Endodermal cell (in vitro differentiated cells): ENCODE results near the gene CYP4F8. TPM values are rescaled to one million over a fixed set of nuclear protein-coding genes. Genes with fewer than 3 reads are reported as not detected.

Experiments used
- DNase-seq: peaks from one replicate; pipeline ENCODE4 v3.0.0-alpha.2; 2017
- H3K27ac ChIP-seq: 2 replicates; pipeline ENCODE4 v1.5.1; 2013; ENCODE audit warnings: mild to moderate bottlenecking, low read depth, low read length, moderate library complexity
- H3K27me3 ChIP-seq: 2 replicates; pipeline ENCODE4 v1.6.1; 2013; ENCODE audit warnings: mild to moderate bottlenecking, low read length, moderate library complexity; ENCODE audit not compliant: insufficient read depth, control insufficient read depth, poor library complexity, severe bottlenecking
- H3K36me3 ChIP-seq: 2 replicates; pipeline ENCODE4 v1.7.0; 2013; ENCODE audit warnings: mild to moderate bottlenecking, low read length, moderate library complexity; ENCODE audit not compliant: control insufficient read depth, insufficient read depth
- H3K4me1 ChIP-seq: one replicate; pipeline ENCODE4 v1.7.0; 2013; ENCODE audit warnings: low read length; ENCODE audit not compliant: control insufficient read depth, insufficient read depth
- H3K4me3 ChIP-seq: 2 replicates; pipeline ENCODE4 v1.5.1; 2013; ENCODE audit warnings: mild to moderate bottlenecking, low read length, moderate library complexity
- H3K9ac ChIP-seq: 2 replicates; pipeline ENCODE4 v1.6.1; 2013; ENCODE audit warnings: mild to moderate bottlenecking, low read length, moderate library complexity; ENCODE audit not compliant: poor library complexity, severe bottlenecking; ENCODE audit errors: extremely low read depth
- H3K9me3 ChIP-seq: 2 replicates; pipeline ENCODE4 v1.6.1; 2013; ENCODE audit warnings: mild to moderate bottlenecking, low read length, moderate library complexity; ENCODE audit not compliant: control insufficient read depth
- H3K27ac Mint-ChIP-seq: 2 replicates; pipeline ENCODE4 v1.8.0; 2020; ENCODE audit warnings: mixed read lengths
- H3K27me3 Mint-ChIP-seq: 2 replicates; pipeline ENCODE4 v1.8.0; 2021; ENCODE audit warnings: mild to moderate bottlenecking, mixed read lengths; ENCODE audit not compliant: insufficient read depth
- H3K36me3 Mint-ChIP-seq: 2 replicates; pipeline ENCODE4 v1.8.0; 2020; ENCODE audit warnings: low read depth, mixed read lengths
- H3K4me1 Mint-ChIP-seq: 2 replicates; pipeline ENCODE4 v1.8.0; 2020; ENCODE audit warnings: mixed read lengths
- H3K4me3 Mint-ChIP-seq: 2 replicates; pipeline ENCODE4 v1.8.0; 2020; ENCODE audit warnings: mild to moderate bottlenecking, moderate library complexity, mixed read lengths
- H3K9me3 Mint-ChIP-seq: 2 replicates; pipeline ENCODE4 v1.8.0; 2020; ENCODE audit warnings: mild to moderate bottlenecking, mixed read lengths
- CTCF ChIP-seq: fragments of 200-600 bp; sonication (generic); conservative IDR thresholded peaks from 2 replicates; pipeline ENCODE4 v1.5.0; 2021; ENCODE audit warnings: antibody characterized with exemption, mild to moderate bottlenecking
- WGBS, 2 experiments: methylation state at CpG; one replicate each; pipeline versions ENCODE4 v1.1.5 to v1.1.7; 2013; ENCODE audit warnings: missing lambda C conversion rate in 2 of 2, mixed read lengths in 1 of 2; ENCODE audit not compliant: insufficient coverage in 1 of 2, insufficient read length in 1 of 2; 5-methylcytosine and 5-hydroxymethylcytosine counted together
- total RNA-seq, 2 donors: library from RNA; stranded (reverse); fragmentation: NEBNext Ultra II Directional in 1 of 2; extraction: Animal tissue kit (Norgen Biotek cat#: 25700) in 1 of 2; gene quantifications; 2 replicates in 1 of 2; 3 replicates in 1 of 2; pipeline ENCODE4 v1.2.1, GENCODE V29; 2021

The CYP4F8 gene
- total RNA-seq, 2 donors from 2014 or later: not detected

- no peak overlapping the region for H3K4me3 ChIP-seq
- Mint-ChIP-seq H3K4me3 (no peak overlapping the region), H3K27me3 (no peaks in the 10 kb centered on the region), H3K9me3 (peaks cover under 1% of the 10 kb centered on the region), H3K4me1 (no peaks in the 10 kb centered on the region), H3K27ac (no peak overlapping the region), H3K36me3 (peaks cover 3% of the 10 kb centered on the region)
- no peaks in the 10 kb centered on the region for H3K4me1 ChIP-seq
- WGBS, 2 experiments: 69 to 71% methylated on average over 4 of the region's 4 CpGs
- peaks cover 75% of the 10 kb centered on the region for H3K9me3 ChIP-seq
- TF ChIP-seq CTCF: no peak
- H3K36me3 ChIP-seq: no peaks in the 10 kb centered on the region
- H3K27me3 ChIP-seq: no peaks in the 10 kb centered on the region
- DNase-seq: no peak
- no peak overlapping the region for H3K9ac ChIP-seq
- no peak overlapping the region for H3K27ac ChIP-seq
Observed at GRCh38 chr19:15666883-15667282, 51.9 kb downstream of the CYP4F8 start.

GRCh38 chr19:15669440-15669839, 54.4 kb downstream of the CYP4F8 start:
- H3K4me3 ChIP-seq: no peak overlapping the region
- H3K4me1 Mint-ChIP-seq: no peaks in the 10 kb centered on the region
- H3K4me3 Mint-ChIP-seq: no peak overlapping the region
- DNase-seq: no peak
- H3K9me3 Mint-ChIP-seq: peaks cover 7% of the 10 kb centered on the region
- no peak for TF ChIP-seq CTCF
- no peaks in the 10 kb centered on the region for H3K27me3 ChIP-seq
- H3K27ac Mint-ChIP-seq: no peak overlapping the region
- no peaks in the 10 kb centered on the region for H3K36me3 Mint-ChIP-seq
- 41 to 54% methylated on average over 2 to 3 of the region's 3 CpGs for WGBS, 2 experiments
- no peaks in the 10 kb centered on the region for H3K4me1 ChIP-seq
- H3K27ac ChIP-seq: no peak overlapping the region
- no peak overlapping the region for H3K9ac ChIP-seq
- peaks cover 55% of the 10 kb centered on the region for H3K9me3 ChIP-seq
- H3K27me3 Mint-ChIP-seq: no peaks in the 10 kb centered on the region
- no peaks in the 10 kb centered on the region for H3K36me3 ChIP-seq

GRCh38 chr19:15669891-15670290, 54.9 kb downstream of the CYP4F8 start:
- Mint-ChIP-seq H3K4me3 (no peak overlapping the region), H3K27me3 (no peaks in the 10 kb centered on the region), H3K36me3 (no peaks in the 10 kb centered on the region), H3K9me3 (peaks cover 12% of the 10 kb centered on the region), H3K4me1 (no peaks in the 10 kb centered on the region), H3K27ac (no peak overlapping the region)
- H3K27me3 ChIP-seq: no peaks in the 10 kb centered on the region
- no peak overlapping the region for H3K9ac ChIP-seq
- no peak overlapping the region for H3K4me3 ChIP-seq
- 80 to 87% methylated on average over 3 to 4 of the region's 4 CpGs for WGBS, 2 experiments
- TF ChIP-seq CTCF: no peak
- no peak for DNase-seq
- H3K27ac ChIP-seq: no peak overlapping the region
- H3K4me1 ChIP-seq: no peaks in the 10 kb centered on the region
- peaks cover 55% of the 10 kb centered on the region for H3K9me3 ChIP-seq
- no peaks in the 10 kb centered on the region for H3K36me3 ChIP-seq
